Large intestine (tissue), 3 donors: Measurements from ENCODE around the gene LYL1. TPM values are rescaled to one million over a fixed set of nuclear protein-coding genes. Genes with fewer than 3 reads are reported as not detected.

Source experiments
- DNase-seq, 2 donors: peaks; one replicate each; pipeline versions ENCODE4 v3.0.0 to v3.0.0-alpha.2; 2013
- H3K27ac ChIP-seq: one replicate; pipeline ENCODE4 v1.5.1; 2013; ENCODE audit warnings: low read length
- H3K27me3 ChIP-seq: 2 replicates; pipeline ENCODE4 v1.6.1; 2013; ENCODE audit warnings: low read length; ENCODE audit not compliant: control insufficient read depth, insufficient read depth
- H3K36me3 ChIP-seq: 2 replicates; pipeline ENCODE4 v1.6.1; 2013; ENCODE audit warnings: low read length; ENCODE audit not compliant: control insufficient read depth, insufficient read depth
- H3K4me1 ChIP-seq: one replicate; pipeline ENCODE4 v1.6.1; 2013; ENCODE audit warnings: low read length; ENCODE audit not compliant: control insufficient read depth, insufficient read depth
- H3K4me3 ChIP-seq: one replicate; pipeline ENCODE4 v1.5.1; 2013; ENCODE audit warnings: low read length
- H3K9me3 ChIP-seq: one replicate; pipeline ENCODE4 v1.6.1; 2013; ENCODE audit warnings: mild to moderate bottlenecking, low read depth, low read length, moderate library complexity; ENCODE audit not compliant: control insufficient read depth
- WGBS: methylation state at CpG from one replicate; pipeline ENCODE4 v1.1.5; 2013; ENCODE audit warnings: low lambda C conversion rate; ENCODE audit not compliant: insufficient coverage; 5-methylcytosine and 5-hydroxymethylcytosine counted together
- polyA plus RNA-seq: library from polyadenylated mRNA; unstranded; fragments of 120-200 nt; gene quantifications from one replicate; pipeline ENCODE4 v1.2.1, GENCODE V29; 2013

The LYL1 gene
- polyA plus RNA-seq, 1 donor, result 3.7 TPM

- no peak for DNase-seq
- Histone ChIP-seq H3K4me3 (no peak overlapping the region), H3K27me3 (no peaks in the 10 kb centered on the region), H3K9me3 (no peaks in the 10 kb centered on the region), H3K36me3 (peaks cover 5% of the 10 kb centered on the region), H3K4me1 (no peaks in the 10 kb centered on the region), H3K27ac (no peak overlapping the region)
- no CpG with 5 or more reads among the region's 1 CpG for WGBS
These were observed 25.9 kb upstream of the LYL1 start for GRCh38 chr19:13128583-13128982.

GRCh38 chr19:13127811-13128575 is 25.3 kb upstream of the LYL1 start:
- no peaks in the 10 kb centered on the region for H3K9me3 ChIP-seq
- DNase-seq, result no peak
- no peak overlapping the region for H3K27ac ChIP-seq
- WGBS, result no CpG with 5 or more reads among the region's 6 CpGs
- H3K4me1 ChIP-seq, result no peaks in the 10 kb centered on the region
- H3K36me3 ChIP-seq, result peaks cover 5% of the 10 kb centered on the region
- no peak overlapping the region for H3K4me3 ChIP-seq
- H3K27me3 ChIP-seq, result no peaks in the 10 kb centered on the region

GRCh38 chr19:13127051-13127450 is 24.4 kb upstream of the LYL1 start:
- no peak overlapping the region for H3K27ac ChIP-seq
- H3K4me3 ChIP-seq, result no peak overlapping the region
- H3K36me3 ChIP-seq, result peaks cover 5% of the 10 kb centered on the region
- 86% methylated on average over 1 of the region's 9 CpGs for WGBS
- no peaks in the 10 kb centered on the region for H3K27me3 ChIP-seq
- DNase-seq, result no peak
- peaks cover 5% of the 10 kb centered on the region for H3K4me1 ChIP-seq
- no peaks in the 10 kb centered on the region for H3K9me3 ChIP-seq

GRCh38 chr19:13122980-13123957 is 20.6 kb upstream of the LYL1 start:
- Histone ChIP-seq H3K27me3 (no peaks in the 10 kb centered on the region), H3K36me3 (peaks cover 10% of the 10 kb centered on the region), H3K27ac (no peak overlapping the region), H3K4me1 (peaks cover 17% of the 10 kb centered on the region), H3K9me3 (no peaks in the 10 kb centered on the region), H3K4me3 (no peak overlapping the region)
- 89% methylated on average over 5 of the region's 20 CpGs for WGBS
- DNase-seq, result no peak

GRCh38 chr19:13122275-13122878 is 19.7 kb upstream of the LYL1 start:
- Histone ChIP-seq H3K4me1 (peaks cover 17% of the 10 kb centered on the region), H3K27me3 (no peaks in the 10 kb centered on the region), H3K4me3 (no peak overlapping the region), H3K9me3 (no peaks in the 10 kb centered on the region), H3K36me3 (peaks cover 10% of the 10 kb centered on the region), H3K27ac (no peak overlapping the region)
- DNase-seq, result peak in 1 of 2 donors; percentile 43
- WGBS, result 80% methylated on average over 1 of the region's 13 CpGs

GRCh38 chr19:13121551-13122274 is 19.1 kb upstream of the LYL1 start:
- Histone ChIP-seq H3K27me3 (no peaks in the 10 kb centered on the region), H3K27ac (no peak overlapping the region), H3K9me3 (no peaks in the 10 kb centered on the region), H3K4me1 (peaks cover 17% of the 10 kb centered on the region), H3K36me3 (peaks cover 10% of the 10 kb centered on the region), H3K4me3 (no peak overlapping the region)
- WGBS, result no CpG with 5 or more reads among the region's 18 CpGs
- DNase-seq, result no peak

GRCh38 chr19:13120817-13121216 is 18.2 kb upstream of the LYL1 start:
- no peak overlapping the region for H3K27ac ChIP-seq
- WGBS, result no CpG with 5 or more reads among the region's 10 CpGs
- no peak for DNase-seq

GRCh38 chr19:13120031-13120430 is 17.4 kb upstream of the LYL1 start:
- no peak overlapping the region for H3K4me3 ChIP-seq
- H3K4me1 ChIP-seq, result peaks cover 25% of the 10 kb centered on the region
- no peak overlapping the region for H3K27ac ChIP-seq

More at GRCh38 chr19:13120817-13121216, 18.2 kb upstream of the LYL1 start:
- H3K27me3 ChIP-seq, result no peaks in the 10 kb centered on the region
- peaks cover 7% of the 10 kb centered on the region for H3K36me3 ChIP-seq
- H3K4me3 ChIP-seq, result no peak overlapping the region
- H3K9me3 ChIP-seq, result no peaks in the 10 kb centered on the region
- H3K4me1 ChIP-seq, result peaks cover 20% of the 10 kb centered on the region

GRCh38 chr19:13119627-13120026 is 17.0 kb upstream of the LYL1 start:
- WGBS, result no CpG with 5 or more reads among the region's 8 CpGs
- Histone ChIP-seq H3K4me1 (peaks cover 25% of the 10 kb centered on the region), H3K9me3 (no peaks in the 10 kb centered on the region), H3K4me3 (no peak overlapping the region), H3K27me3 (no peaks in the 10 kb centered on the region), H3K36me3 (peaks cover 11% of the 10 kb centered on the region), H3K27ac (no peak overlapping the region)
- DNase-seq, result no peak

More at GRCh38 chr19:13120031-13120430, 17.4 kb upstream of the LYL1 start:
- peaks cover 9% of the 10 kb centered on the region for H3K36me3 ChIP-seq
- H3K9me3 ChIP-seq, result no peaks in the 10 kb centered on the region
- no peak for DNase-seq
- WGBS, result no CpG with 5 or more reads among the region's 9 CpGs
- no peaks in the 10 kb centered on the region for H3K27me3 ChIP-seq
